SK-N-SH (cell line): Measurements from ENCODE around the gene RBM47. TPM values are rescaled to one million over a fixed set of nuclear protein-coding genes. Genes with fewer than 3 reads are reported as not detected.

Source experiments
- CTCF ChIA-PET: fragments of 300-600, 350-600 bp; formaldehyde crosslinking; extraction: SDS; loops from one replicate; lab custom pipeline; 2021; lab: Yijun Ruan, JAX
- POLR2A ChIA-PET: fragments of 350-600 bp; sonication (Branson Sonifier 250); formaldehyde crosslinking; extraction: SDS; loops from one replicate; lab custom pipeline; 2020; ENCODE audit warnings: antibody characterized with exemption, inconsistent platforms; lab: Yijun Ruan, JAX
- DNase-seq: peaks from one replicate; pipeline ENCODE4 v3.0.0; 2012
- H2AFZ ChIP-seq: fragments of 200-600 bp; sonication (generic); 2 replicates; pipeline ENCODE4 v1.8.1; 2016; ENCODE audit warnings: antibody characterized with exemption, mild to moderate bottlenecking, low read depth
- H3F3A ChIP-seq: fragments of 200-600 bp; sonication (generic); replicated peaks from 2 replicates; pipeline ENCODE3; 2016; ENCODE audit warnings: antibody characterized with exemption, mild to moderate bottlenecking; ENCODE audit not compliant: insufficient read depth
- H3K27ac ChIP-seq, 2 experiments: fragments of 200-500 bp in 1 of 2; fragments of 200-600 bp in 1 of 2; sonication (Bioruptor generic) in 1 of 2; sonication (generic), shearing (Covaris generic) in 1 of 2; 2 replicates each; pipeline versions ENCODE4 v1.5.1 to v1.6.1; 2014 to 2016; ENCODE audit warnings: low read depth in 2 of 2, inconsistent platforms in 1 of 2, low read length in 1 of 2, mild to moderate bottlenecking in 1 of 2, mixed read lengths in 1 of 2
- H3K27me3 ChIP-seq: fragments of 200-600 bp; sonication (generic), shearing (Covaris generic); 2 replicates; pipeline ENCODE4 v1.6.1; 2016; ENCODE audit warnings: mixed run types; ENCODE audit not compliant: insufficient read depth
- H3K36me3 ChIP-seq, 2 experiments: fragments of 200-500 bp in 1 of 2; fragments of 200-600 bp in 1 of 2; sonication (Bioruptor generic) in 1 of 2; sonication (generic) in 1 of 2; replicated peaks in 1 of 2; 2 replicates each; pipeline versions ENCODE3 to v1.5.1; 2014 to 2016; ENCODE audit warnings: low read length in 1 of 2, mild to moderate bottlenecking in 1 of 2; ENCODE audit not compliant: insufficient read depth in 2 of 2, control insufficient read depth in 1 of 2
- H3K4me1 ChIP-seq, 2 experiments: fragments of 200-500 bp in 1 of 2; fragments of 200-600 bp in 1 of 2; sonication (Bioruptor generic) in 1 of 2; sonication (generic), shearing (Covaris generic) in 1 of 2; 2 replicates each; pipeline versions ENCODE4 v1.5.1 to v1.6.1; 2014 to 2016; ENCODE audit warnings: low read depth in 1 of 2, low read length in 1 of 2, mixed run types in 1 of 2; ENCODE audit not compliant: insufficient read depth in 2 of 2, control insufficient read depth in 1 of 2
- H3K4me2 ChIP-seq: fragments of 200-600 bp; sonication (generic), shearing (Covaris generic); 2 replicates; pipeline ENCODE4 v1.6.1; 2017; ENCODE audit warnings: mixed run types
- H3K4me3 ChIP-seq, 2 experiments: fragments of 200-500 bp in 1 of 2; fragments of 200-600 bp in 1 of 2; sonication (Bioruptor generic) in 1 of 2; sonication (generic), shearing (Covaris generic) in 1 of 2; 2 replicates each; pipeline versions ENCODE4 v1.5.1 to v1.8.1; 2014 to 2016; ENCODE audit warnings: low read depth in 2 of 2, inconsistent platforms in 1 of 2, low read length in 1 of 2, mild to moderate bottlenecking in 1 of 2, mixed read lengths in 1 of 2, moderate library complexity in 1 of 2
- H3K79me2 ChIP-seq: fragments of 200-600 bp; sonication (generic); 2 replicates; pipeline ENCODE4 v1.8.1; 2017; ENCODE audit warnings: mild to moderate bottlenecking; ENCODE audit not compliant: insufficient read depth
- H3K9ac ChIP-seq: fragments of 200-600 bp; sonication (generic); 2 replicates; pipeline ENCODE4 v1.6.1; 2017; ENCODE audit warnings: mixed run types
- H3K9me2 ChIP-seq: fragments of 200-600 bp; sonication (generic); 2 replicates; pipeline ENCODE4 v1.6.1; 2017; ENCODE audit warnings: mixed run types
- H3K9me3 ChIP-seq: fragments of 200-600 bp; sonication (generic); 2 replicates; pipeline ENCODE4 v1.6.1; 2017; ENCODE audit warnings: mixed run types, mild to moderate bottlenecking, moderate library complexity
- H4K20me1 ChIP-seq: fragments of 200-600 bp; sonication (generic); 2 replicates; pipeline ENCODE4 v1.6.1; 2017; ENCODE audit warnings: mild to moderate bottlenecking, mixed run types; ENCODE audit not compliant: insufficient read depth
- CHD2 ChIP-seq: fragments of 150-350 bp; IDR thresholded peaks from 2 replicates; pipeline ENCODE4 v1.6.1; 2018; ENCODE audit warnings: low read length; ENCODE audit not compliant: partially characterized antibody
- EZH2phosphoT487 ChIP-seq: fragments of 200-600 bp; sonication (generic); IDR thresholded peaks from 2 replicates; pipeline ENCODE4 v1.6.1; 2017; ENCODE audit warnings: low read depth, mixed run types, mild to moderate bottlenecking, antibody characterized with exemption, moderate library complexity, borderline replicate concordance
- FOSL2 ChIP-seq: IDR thresholded peaks from 2 replicates; pipeline ENCODE4 v1.4.0; 2012; ENCODE audit warnings: low read depth, mild to moderate bottlenecking, moderate library complexity, borderline replicate concordance
- GABPA ChIP-seq: IDR thresholded peaks from 2 replicates; pipeline ENCODE4 v1.4.0; 2012; ENCODE audit warnings: low read depth, mild to moderate bottlenecking
- JUND ChIP-seq: IDR thresholded peaks from 2 replicates; pipeline ENCODE4 v1.4.0; 2012
- NFIC ChIP-seq: IDR thresholded peaks from 2 replicates; pipeline ENCODE4 v1.4.0; 2012; ENCODE audit warnings: borderline replicate concordance
- NRF1 ChIP-seq: IDR thresholded peaks from 2 replicates; pipeline ENCODE4 v1.6.1; 2012; ENCODE audit warnings: low read depth, mild to moderate bottlenecking, low read length
- PBX3 ChIP-seq: IDR thresholded peaks from 2 replicates; pipeline ENCODE4; 2012
- RCOR1 ChIP-seq: fragments of 150-350 bp; IDR thresholded peaks from 2 replicates; pipeline ENCODE4 v1.6.1; 2017; ENCODE audit warnings: antibody characterized with exemption, low read length
- RXRA ChIP-seq: IDR thresholded peaks from 2 replicates; pipeline ENCODE4 v1.4.0; 2012; ENCODE audit warnings: low read depth, mild to moderate bottlenecking, borderline replicate concordance
- SIN3A ChIP-seq: IDR thresholded peaks from 2 replicates; pipeline ENCODE4 v1.6.1; 2012; ENCODE audit warnings: low read depth, mild to moderate bottlenecking, low read length, moderate library complexity, borderline replicate concordance
- USF1 ChIP-seq: IDR thresholded peaks from 2 replicates; pipeline ENCODE4 v1.4.0; 2012; ENCODE audit warnings: low read depth, borderline replicate concordance
- ZBTB33 ChIP-seq: IDR thresholded peaks from 2 replicates; pipeline ENCODE4 v1.4.0; 2012; ENCODE audit warnings: low read depth, borderline replicate concordance
- WGBS: methylation state at CpG from one replicate; pipeline ENCODE4 v1.1.6; 2017; ENCODE audit warnings: low lambda C conversion rate; 5-methylcytosine and 5-hydroxymethylcytosine counted together
- polyA plus RNA-seq, 3 experiments: library from polyadenylated mRNA; depleted of rRNA; stranded (reverse); fragments of >200 nt; gene quantifications; 2 replicates each; pipeline ENCODE4 v1.2.3, GENCODE V29; 2012

RBM47 gene
- polyA plus RNA-seq, 1 of the 3 experiments (the other 2 are of a cell fraction): 6.8 TPM

GRCh38 chr4:40526741-40527140 lies 102.9 kb downstream of the RBM47 start:
- Histone ChIP-seq H2AFZ (peak overlapping the region; percentile 91; the same call in 1 of the 2 replicates), H3K36me3 (no peaks in the 10 kb centered on the region), H3K4me2 (no peak overlapping the region), H3K79me2 (no peaks in the 10 kb centered on the region), H4K20me1 (no peaks in the 10 kb centered on the region), H3K27ac (peak overlapping the region in 1 of 2 experiments; percentile 88; a peak in 2 of 4 replicates), H3K9me3 (no peaks in the 10 kb centered on the region), H3K4me1 (no peaks in the 10 kb centered on the region), H3K27me3 (no peaks in the 10 kb centered on the region), H3F3A (peaks cover 9% of the 10 kb centered on the region), H3K9ac (no peak overlapping the region), H3K9me2 (no peaks in the 10 kb centered on the region), H3K4me3 (no peak overlapping the region)
- ChIA-PET CTCF (no interaction called here), POLR2A (no interaction called here)
- no peak for DNase-seq
- TF ChIP-seq GABPA: no peak
- TF ChIP-seq JUND: no peak
- TF ChIP-seq RXRA: no peak
- no peak for TF ChIP-seq RCOR1
- TF ChIP-seq USF1: no peak
- TF ChIP-seq PBX3: no peak
- no peak for TF ChIP-seq SIN3A
- no peak for TF ChIP-seq NRF1
- TF ChIP-seq ZBTB33: no peak
- TF ChIP-seq CHD2: no peak
- WGBS: 90% methylated on average over 1 of the region's 1 CpG

- H3K9me3 ChIP-seq: no peaks in the 10 kb centered on the region
- peak overlapping the region; percentile 34; the same call in 1 of the 2 replicates for H3K9ac ChIP-seq
- peak; percentile 72; the same call in 1 of the 2 replicates for TF ChIP-seq FOSL2
- peak; percentile 34; the same call in 1 of the 2 replicates for TF ChIP-seq NFIC
- TF ChIP-seq JUND: peak; percentile 29; the same call in 1 of the 2 replicates
- TF ChIP-seq ZBTB33: no peak
- no peak for TF ChIP-seq EZH2phosphoT487
- no peaks in the 10 kb centered on the region for H3K27me3 ChIP-seq
- no peaks in the 10 kb centered on the region for H3K79me2 ChIP-seq
- no peaks in the 10 kb centered on the region for H3K4me1 ChIP-seq
- no peak for DNase-seq
- no peaks in the 10 kb centered on the region for H4K20me1 ChIP-seq
- ChIA-PET POLR2A (no interaction called here), CTCF (no interaction called here)
- H3K4me3 ChIP-seq: no peak overlapping the region; a peak in 1 of 4 replicates
- H3K4me2 ChIP-seq: peak overlapping the region; percentile 45; the same call in 1 of the 2 replicates
- peaks cover 9% of the 10 kb centered on the region for H3F3A ChIP-seq
- no peaks in the 10 kb centered on the region for H3K9me2 ChIP-seq
- peak overlapping the region; percentile 31 to 88; a peak in 3 of 4 replicates for H3K27ac ChIP-seq
- 40% methylated on average over 8 of the region's 8 CpGs for WGBS
- peak overlapping the region; percentile 91 for H2AFZ ChIP-seq
- no peaks in the 10 kb centered on the region for H3K36me3 ChIP-seq
These were observed 103.7 kb downstream of the RBM47 start for GRCh38 chr4:40525752-40526598.
